CD4-positive, alpha-beta T cell treated with Interleukin-12 subunit alpha and Interleukin-12 subunit beta, for 1 hour (primary cell): ENCODE data around the gene PRELID2.
"Not testable (repeated sequence)": the region's sequence is repeated elsewhere in the genome, so short reads cannot be mapped to it uniquely, and the experiment has no call there.

Experiments used
- DNase-seq: peaks from one replicate; pipeline ENCODE4 v3.0.0-alpha.2; 2020

Gene PRELID2

GRCh38 chr5:145738227-145738626 lies 96.9 kb downstream of the PRELID2 start:
- no peak for DNase-seq

GRCh38 chr5:145737578-145737977 lies 97.6 kb downstream of the PRELID2 start:
- DNase-seq, result no peak

GRCh38 chr5:145729956-145730355 lies 105.2 kb downstream of the PRELID2 start:
- not testable (repeated sequence) for DNase-seq

- DNase-seq, result no peak
Measured at GRCh38 chr5:145723516-145723915, 111.6 kb downstream of the PRELID2 start.

GRCh38 chr5:145718956-145719355 lies 116.2 kb downstream of the PRELID2 start:
- no peak for DNase-seq

- no peak for DNase-seq
Measured at GRCh38 chr5:145715412-145715811, 119.7 kb downstream of the PRELID2 start.

GRCh38 chr5:145712245-145712644 lies 122.9 kb downstream of the PRELID2 start:
- DNase-seq, result no peak

GRCh38 chr5:145711417-145711816 lies 123.7 kb downstream of the PRELID2 start:
- DNase-seq, result no peak
